HepG2 (cell line): ENCODE measurements around the gene PIP5K1C. TPM values are rescaled to one million over a fixed set of nuclear protein-coding genes. Genes with fewer than 3 reads are reported as not detected.

Experiments
- CCDC6 ChIP-seq: sonication (generic); formaldehyde crosslinking; IDR thresholded peaks from 2 replicates; pipeline ENCODE4 v1.8.1; 2022; ENCODE audit warnings: mild to moderate bottlenecking, missing genetic modification reagents, moderate library complexity
- ESRRA ChIP-seq: sonication (generic); formaldehyde crosslinking; IDR thresholded peaks from 2 replicates; pipeline ENCODE4 v1.5.1; 2020; ENCODE audit warnings: mild to moderate bottlenecking, low read depth, missing genetic modification reagents
- GTF2F1 ChIP-seq: fragments of 150-350 bp; IDR thresholded peaks from 2 replicates; pipeline ENCODE4 v1.6.1; 2014; ENCODE audit warnings: low read length
- IRF2 ChIP-seq: IDR thresholded peaks from 2 replicates; pipeline ENCODE4 v1.6.1; 2018; ENCODE audit warnings: missing genetic modification reagents, missing compliant biosample characterization
- KAT2B ChIP-seq: fragments of 150-350 bp; IDR thresholded peaks from 2 replicates; pipeline ENCODE4 v1.6.1; 2014; ENCODE audit warnings: low read depth, low read length, borderline replicate concordance
- KLF13 ChIP-seq: sonication (generic); formaldehyde crosslinking; IDR thresholded peaks from 2 replicates; pipeline ENCODE4 v1.4.0; 2020; ENCODE audit warnings: mild to moderate bottlenecking, missing genetic modification reagents
- MAX ChIP-seq: IDR thresholded peaks from 2 replicates; pipeline ENCODE4 v1.6.1; 2012; ENCODE audit warnings: inconsistent platforms
- MTA3 ChIP-seq: sonication (generic); formaldehyde crosslinking; IDR thresholded peaks from 2 replicates; pipeline ENCODE4 v1.4.0; 2020; ENCODE audit warnings: missing genetic modification reagents
- PHB2 ChIP-seq: fragments of 450-650 bp; IDR thresholded peaks from 2 replicates; pipeline ENCODE4 v1.6.1; 2018; ENCODE audit not compliant: partially characterized antibody
- PPARG ChIP-seq: conservative IDR thresholded peaks from 2 replicates; pipeline ENCODE4 v1.6.1; 2016; ENCODE audit warnings: missing biosample characterization, missing genetic modification reagents
- SMYD3 ChIP-seq: sonication (generic); formaldehyde crosslinking; IDR thresholded peaks from 2 replicates; pipeline ENCODE4 v1.8.1; 2023; ENCODE audit warnings: mild to moderate bottlenecking, missing genetic modification reagents
- SOX6 ChIP-seq, 2 experiments: fragments of 450-650 bp in 1 of 2; sonication (generic) in 1 of 2; formaldehyde crosslinking in 1 of 2; IDR thresholded peaks; 2 replicates each; pipeline versions ENCODE4 v1.4.0 to v1.6.1; 2017 to 2020; ENCODE audit warnings: antibody characterized with exemption in 1 of 2, mild to moderate bottlenecking in 1 of 2, missing genetic modification reagents in 1 of 2
- SP5 ChIP-seq: IDR thresholded peaks from 2 replicates; pipeline ENCODE4 v1.6.1; 2016; ENCODE audit warnings: low read depth, borderline replicate concordance
- STAG1 ChIP-seq: sonication (generic); formaldehyde crosslinking; IDR thresholded peaks from 2 replicates; pipeline ENCODE4 v1.4.0; 2020; ENCODE audit warnings: missing genetic modification reagents
- TGIF2 ChIP-seq: IDR thresholded peaks from 2 replicates; pipeline ENCODE4 v1.6.1; 2016; ENCODE audit warnings: control low read depth, missing compliant biosample characterization
- UBTF ChIP-seq: sonication (generic); formaldehyde crosslinking; IDR thresholded peaks from 2 replicates; pipeline ENCODE4 v1.4.0; 2020; ENCODE audit warnings: mild to moderate bottlenecking, missing genetic modification reagents
- ZMYM2 ChIP-seq: sonication (generic); formaldehyde crosslinking; IDR thresholded peaks from 2 replicates; pipeline ENCODE4 v1.8.0; 2022; ENCODE audit warnings: mild to moderate bottlenecking, missing genetic modification reagents
- ZNF232 ChIP-seq: sonication (generic); formaldehyde crosslinking; IDR thresholded peaks from 2 replicates; pipeline ENCODE4 v1.4.0; 2020; ENCODE audit warnings: missing genetic modification reagents, borderline replicate concordance
- ZNF441 ChIP-seq: sonication (generic); formaldehyde crosslinking; IDR thresholded peaks from 2 replicates; pipeline ENCODE4 v1.7.0; 2021; ENCODE audit warnings: missing genetic modification reagents, borderline replicate concordance
- ZNF510 ChIP-seq: sonication (generic); formaldehyde crosslinking; IDR thresholded peaks from 2 replicates; pipeline ENCODE4 v1.4.0; 2020; ENCODE audit warnings: low read depth, mild to moderate bottlenecking, missing genetic modification reagents
- ZNF546 ChIP-seq: sonication (generic); formaldehyde crosslinking; conservative IDR thresholded peaks from 2 replicates; pipeline ENCODE4 v1.8.1; 2023; ENCODE audit warnings: mild to moderate bottlenecking, missing genetic modification reagents
- ZNF740 ChIP-seq: sonication (generic); formaldehyde crosslinking; IDR thresholded peaks from 2 replicates; pipeline ENCODE4 v1.4.0; 2020; ENCODE audit warnings: missing genetic modification reagents
- ZSCAN12 ChIP-seq: sonication (generic); formaldehyde crosslinking; IDR thresholded peaks from 2 replicates; pipeline ENCODE4 v1.9.0; 2021; ENCODE audit warnings: mild to moderate bottlenecking, missing genetic modification reagents
- ZSCAN22 ChIP-seq: sonication (generic); formaldehyde crosslinking; IDR thresholded peaks from 2 replicates; pipeline ENCODE4 v1.4.0; 2020; ENCODE audit warnings: mild to moderate bottlenecking, missing genetic modification reagents
- ZSCAN30 ChIP-seq: sonication (generic); formaldehyde crosslinking; IDR thresholded peaks from 2 replicates; pipeline ENCODE4 v1.5.0; 2020; ENCODE audit warnings: mild to moderate bottlenecking, missing genetic modification reagents
- ZSCAN31 ChIP-seq: sonication (generic); formaldehyde crosslinking; IDR thresholded peaks from 2 replicates; pipeline ENCODE4 v1.5.0; 2020; ENCODE audit warnings: low read depth, mild to moderate bottlenecking, missing genetic modification reagents
- polyA plus RNA-seq, 8 experiments: library from polyadenylated mRNA; depleted of rRNA in 3 of 8; stranded (reverse) in 7 of 8; unstranded in 1 of 8; fragments of >200 nt; fragmentation: Illumina TruSeq in 4 of 8; extraction: Trizol in 4 of 8; gene quantifications; 2 replicates each; pipeline versions ENCODE4 v1.2.1 to v1.2.3, GENCODE V29; 2011 to 2016; ENCODE audit warnings: low read depth in 4 of 8, missing spikeins in 1 of 8, mixed read lengths in 1 of 8; ENCODE audit not compliant: insufficient read depth in 1 of 8
- total RNA-seq, 5 experiments: library from RNA; depleted of rRNA; stranded (reverse); fragments of >200 nt; fragmentation: Illumina TruSeq; extraction: Trizol; gene quantifications; 2 replicates each; pipeline ENCODE4 v1.2.3, GENCODE V29; 2016; ENCODE audit warnings: low read depth in 1 of 5
- TF ChIP-seq, protein P1 (sequence below): sonication (generic); formaldehyde crosslinking; IDR thresholded peaks from 2 replicates; pipeline ENCODE4 v1.8.0; 2023; ENCODE audit warnings: mild to moderate bottlenecking, missing genetic modification reagents

Gene PIP5K1C
- total and polyA plus RNA-seq, 2 of the 13 experiments (the other 11 are each of a cell fraction or from before 2014, with no cell fraction given) = 3.6 to 4.3 TPM

GRCh38 chr19:3626473-3627350 lies 73.6 kb downstream of the PIP5K1C start, which contains the start of gene CACTIN (continued):
- TF ChIP-seq STAG1 (CRISPR knock-in tag) (no peak; the same call in 1 of the 2 replicates), SOX6 (IDR thresholded peaks at IDR 0.05) (no peak), SOX6 (CRISPR knock-in tag; IDR thresholded peaks at IDR 0.05) (peak; percentile 60; the same call in 1 of the 2 replicates), ZNF510 (CRISPR knock-in tag) (no peak), CCDC6 (no peak), IRF2 (peak; percentile 89), GTF2F1 (no peak), ZSCAN30 (CRISPR knock-in tag) (no peak), UBTF (CRISPR knock-in tag) (peak; percentile 85), ZNF232 (no peak), MAX (peak; percentile 80), ZNF740 (CRISPR knock-in tag) (no peak), TGIF2 (CRISPR knock-in tag) (0 out of 2 replicates have a peak, but pooled peaks have one; percentile 31), ZSCAN31 (CRISPR knock-in tag) (peak; percentile 94), SMYD3 (CRISPR knock-in tag) (0 out of 2 replicates have a peak, but pooled peaks have one; percentile 20), PPARG (CRISPR knock-in tag) (no peak; the same call in 1 of the 2 replicates), ESRRA (CRISPR knock-in tag) (no peak; the same call in 1 of the 2 replicates), KAT2B (no peak), MTA3 (no peak), ZSCAN12 (CRISPR knock-in tag) (no peak; the same call in 1 of the 2 replicates), KLF13 (CRISPR knock-in tag) (no peak), ZNF546 (no peak; the same call in 1 of the 2 replicates), ZNF441 (CRISPR knock-in tag) (no peak; the same call in 1 of the 2 replicates), ZSCAN22 (CRISPR knock-in tag) (no peak), ZMYM2 (CRISPR knock-in tag) (no peak), PHB2 (no peak), SP5 (CRISPR knock-in tag) (peak; percentile 31; the same call in 1 of the 2 replicates)
- TF ChIP-seq, protein P1, sequence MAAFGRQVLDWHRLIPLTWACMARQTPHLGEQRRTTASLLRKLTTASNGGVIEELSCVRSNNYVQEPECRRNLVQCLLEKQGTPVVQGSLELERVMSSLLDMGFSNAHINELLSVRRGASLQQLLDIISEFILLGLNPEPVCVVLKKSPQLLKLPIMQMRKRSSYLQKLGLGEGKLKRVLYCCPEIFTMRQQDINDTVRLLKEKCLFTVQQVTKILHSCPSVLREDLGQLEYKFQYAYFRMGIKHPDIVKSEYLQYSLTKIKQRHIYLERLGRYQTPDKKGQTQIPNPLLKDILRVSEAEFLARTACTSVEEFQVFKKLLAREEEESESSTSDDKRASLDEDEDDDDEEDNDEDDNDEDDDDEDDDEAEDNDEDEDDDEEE (CRISPR knock-in tag) = peak; percentile 84; the same call in 1 of the 2 replicates
